ENCODE results near the gene NLRC5. TPM values are rescaled to one million over a fixed set of nuclear protein-coding genes. Genes with fewer than 3 reads are reported as not detected.
"Not testable (repeated sequence)": the region's sequence is repeated elsewhere in the genome, so short reads cannot be mapped to it uniquely, and the experiment has no call there.

Gene NLRC5
- total RNA-seq, 1 donor from 2014 or later: 60.1 TPM

- peak; percentile 29 for ATAC-seq
- intact Hi-C loops (cut with DNase I): no loop called here
- no peak for DNase-seq (ENCODE audit: low spot score)
These were observed 71.1 kb downstream of the NLRC5 start for GRCh38 chr16:57060323-57061083.

- intact Hi-C loops (cut with DNase I): no loop called here
- ATAC-seq: peak; percentile 96
These were observed 71.9 kb downstream of the NLRC5 start for GRCh38 chr16:57061084-57061905.

DNA sequence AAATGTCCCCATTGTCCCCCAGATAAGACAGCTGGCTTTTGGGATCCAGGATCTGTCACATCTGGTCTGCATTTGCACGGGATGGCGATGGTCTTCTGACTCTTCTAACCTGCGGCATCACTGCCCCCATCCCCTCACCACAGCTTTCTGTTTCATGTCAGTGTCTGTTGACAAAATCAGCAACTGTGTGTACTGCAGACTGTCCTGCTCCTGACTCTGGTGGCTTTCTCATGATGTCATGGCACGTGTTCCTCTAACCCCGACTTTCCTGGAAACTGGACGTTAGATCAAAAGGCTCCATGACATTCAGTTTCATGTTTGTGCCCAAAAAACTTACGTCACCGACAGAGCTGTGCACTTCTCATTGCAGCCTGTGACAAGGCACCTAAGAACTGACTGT lies 73.0 kb downstream of the NLRC5 start:
- DNase-seq (ENCODE audit: low spot score): no peak
- intact Hi-C loops (cut with DNase I): no loop called here
- peak; percentile 57 for ATAC-seq

More at GRCh38 chr16:57061084-57061905, 71.9 kb downstream of the NLRC5 start:
- peak; percentile 84 for DNase-seq (ENCODE audit: low spot score)

- DNase-seq (ENCODE audit: low spot score); intact Hi-C loops (cut with DNase I); ATAC-seq: not testable (repeated sequence)
These were observed 73.8 kb downstream of the NLRC5 start for GRCh38 chr16:57063189-57063588.

DNA sequence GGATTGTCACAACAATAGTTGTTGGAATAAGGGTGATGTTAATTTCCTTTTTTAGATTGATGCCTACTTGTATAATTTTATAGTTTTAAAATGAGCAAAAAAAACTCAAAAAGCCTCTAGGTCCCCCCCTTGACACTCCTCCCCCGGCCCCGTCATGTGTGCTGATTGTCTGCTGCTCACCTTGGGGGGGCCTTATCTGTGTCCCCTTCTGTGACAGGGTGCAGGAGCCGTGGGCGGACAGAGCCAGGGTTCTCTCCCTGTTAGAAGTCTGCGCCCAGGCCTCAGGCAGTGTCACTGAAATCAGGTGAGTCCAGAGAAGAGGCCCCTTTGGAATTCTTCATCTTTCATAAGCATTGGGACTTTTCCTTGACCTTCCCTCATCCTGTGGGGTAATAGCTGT lies 75.6 kb downstream of the NLRC5 start:
- ATAC-seq (no peak), DNase-seq (ENCODE audit: low spot score) (no peak)
- intact Hi-C loops (cut with DNase I): no loop called here

DNA sequence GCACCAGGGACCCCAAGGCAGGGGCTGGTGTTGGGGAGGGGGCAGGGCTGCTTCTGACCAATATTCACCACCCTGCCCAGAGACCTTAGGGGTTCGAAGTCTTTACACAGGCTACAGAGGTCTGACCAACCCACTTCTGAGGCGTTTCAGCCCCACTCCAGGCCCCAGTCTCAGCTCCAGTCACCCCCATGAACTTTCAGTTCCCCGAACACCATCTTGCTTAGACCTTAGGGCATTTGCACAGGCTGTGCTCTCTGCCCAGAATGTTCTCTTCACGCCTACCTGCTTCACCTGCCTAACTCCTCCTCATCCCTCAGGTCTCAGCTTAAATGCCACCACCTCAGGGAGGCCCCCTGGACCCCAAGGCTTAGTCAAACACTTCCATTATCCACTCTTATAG lies 77.3 kb downstream of the NLRC5 start:
- DNase-seq (ENCODE audit: low spot score) (no peak), ATAC-seq (no peak)
- intact Hi-C loops (cut with DNase I): no loop called here

DNA sequence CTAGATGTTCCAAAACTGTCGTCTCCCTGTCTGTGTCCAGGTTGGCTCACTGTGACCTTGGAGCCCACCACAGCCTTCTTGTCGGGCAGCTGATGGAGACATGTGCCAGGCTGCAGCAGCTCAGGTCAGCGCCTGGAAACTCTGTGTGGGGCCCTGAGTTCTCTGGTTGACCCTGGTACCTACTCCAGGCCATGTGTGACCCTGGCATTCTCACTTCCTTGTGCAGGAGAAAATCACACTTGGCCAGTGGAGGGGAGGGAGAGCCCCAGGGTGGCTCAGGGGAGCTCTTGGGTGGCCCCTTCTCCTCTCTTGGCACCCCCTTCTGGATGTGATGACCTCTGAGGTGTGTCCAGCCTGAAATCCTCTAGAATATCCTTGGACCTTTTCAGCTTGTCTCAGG lies 78.0 kb downstream of the NLRC5 start:
- ATAC-seq: no peak
- no peak for DNase-seq (ENCODE audit: low spot score)

GRCh38 chr16:57069053-57069452 lies 79.7 kb downstream of the NLRC5 start:
- no peak for ATAC-seq
- intact Hi-C loops (cut with DNase I): no loop called here
- DNase-seq (ENCODE audit: low spot score): no peak

More for the DNA sequence above, 78.0 kb downstream of the NLRC5 start:
- intact Hi-C loops (cut with DNase I): no loop called here

GRCh38 chr16:57069635-57070370 lies 80.4 kb downstream of the NLRC5 start:
- ATAC-seq (no peak), DNase-seq (ENCODE audit: low spot score) (no peak)
- intact Hi-C loops (cut with DNase I): no loop called here

DNA sequence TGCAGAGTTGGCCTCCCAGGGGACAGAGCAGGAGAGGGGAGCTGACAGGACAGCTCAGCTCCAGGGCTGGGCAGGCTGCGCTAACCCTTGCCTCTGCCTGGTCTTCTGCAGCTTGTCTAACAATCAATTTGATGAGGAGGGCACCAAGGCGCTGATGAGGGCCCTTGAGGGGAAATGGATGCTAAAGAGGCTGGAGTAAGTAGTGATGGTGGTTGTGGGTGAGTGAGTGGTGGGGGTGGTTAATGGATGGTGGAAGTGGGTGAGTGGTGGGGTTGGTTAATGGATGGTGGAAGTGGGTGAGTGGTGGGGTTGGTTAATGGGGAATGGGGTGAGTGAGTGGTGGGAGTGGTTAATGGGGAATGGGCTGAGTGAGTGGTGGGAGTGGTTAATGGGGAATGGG lies 81.1 kb downstream of the NLRC5 start:
- intact Hi-C loops (cut with DNase I): no loop called here
- ATAC-seq (no peak), DNase-seq (ENCODE audit: low spot score) (no peak)

DNA sequence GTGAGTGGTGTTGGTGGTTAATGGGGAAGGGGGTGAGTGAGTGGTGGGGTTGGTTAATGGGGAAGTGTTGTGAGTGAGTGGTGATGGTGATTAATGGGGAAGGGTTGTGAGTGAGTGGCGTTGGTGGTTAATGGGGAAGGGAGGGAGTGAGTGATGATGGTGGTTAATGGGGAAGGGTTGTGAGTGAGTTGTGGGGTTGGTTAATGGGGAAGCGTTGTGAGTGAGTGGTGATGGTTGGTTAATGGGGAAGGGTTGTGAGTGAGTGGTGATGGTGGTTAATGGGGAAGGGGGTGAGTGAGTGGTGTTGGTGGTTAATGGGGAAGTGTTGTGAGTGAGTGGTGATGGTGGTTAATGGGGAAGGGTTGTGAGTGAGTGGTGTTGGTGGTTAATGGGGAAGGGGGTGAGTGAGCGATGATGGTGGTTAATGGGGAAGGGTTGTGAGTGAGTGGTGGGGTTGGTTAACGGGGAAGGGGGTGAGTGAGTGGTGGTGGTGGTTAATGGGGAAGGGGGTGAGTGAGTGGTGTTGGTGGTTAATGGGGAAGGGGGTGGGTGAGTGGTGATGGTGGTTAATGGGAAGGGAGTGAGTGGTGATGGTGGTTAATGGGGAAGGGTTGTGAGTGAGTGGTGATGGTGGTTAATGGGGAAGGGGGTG lies 81.8 kb downstream of the NLRC5 start:
- DNase-seq (ENCODE audit: low spot score); intact Hi-C loops (cut with DNase I); ATAC-seq: not testable (repeated sequence)

- ATAC-seq (peak; percentile 60), DNase-seq (ENCODE audit: low spot score) (no peak)
- intact Hi-C loops (cut with DNase I): no loop called here
These were observed 82.7 kb downstream of the NLRC5 start for GRCh38 chr16:57071831-57072582.

DNA sequence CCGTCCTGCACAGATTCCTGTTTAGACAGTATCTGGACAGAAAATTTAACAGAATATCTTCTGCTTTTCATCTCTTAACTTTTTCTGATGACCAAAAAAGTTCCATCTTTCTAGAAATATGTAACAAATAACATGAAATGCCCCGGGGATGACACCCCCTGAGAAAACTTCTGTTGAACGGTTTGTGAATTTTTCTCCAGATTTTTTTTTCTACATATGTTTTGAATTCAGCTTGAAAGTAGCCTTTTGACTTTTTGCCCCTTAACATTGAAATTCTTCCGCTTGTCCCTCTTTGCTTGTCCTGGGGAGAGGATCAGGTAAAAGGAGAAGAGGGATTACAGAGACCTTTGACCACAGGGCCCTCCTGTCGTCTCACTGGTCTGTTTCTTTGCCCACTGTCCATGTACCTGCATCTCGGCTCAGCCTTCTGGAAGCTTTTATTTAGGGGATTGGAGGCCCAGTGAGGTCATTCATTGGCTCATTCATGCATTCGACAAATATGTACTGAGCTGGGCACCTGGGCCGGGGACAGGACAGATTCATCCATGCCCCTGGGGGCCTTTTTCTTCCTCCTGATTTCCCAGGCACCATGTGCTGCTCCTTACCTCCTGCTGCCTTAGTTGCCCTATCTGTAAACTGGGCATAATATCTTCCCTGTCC lies 83.4 kb downstream of the NLRC5 start:
- ATAC-seq (no peak), DNase-seq (ENCODE audit: low spot score) (no peak)
- intact Hi-C loops (cut with DNase I): no loop called here

DNA sequence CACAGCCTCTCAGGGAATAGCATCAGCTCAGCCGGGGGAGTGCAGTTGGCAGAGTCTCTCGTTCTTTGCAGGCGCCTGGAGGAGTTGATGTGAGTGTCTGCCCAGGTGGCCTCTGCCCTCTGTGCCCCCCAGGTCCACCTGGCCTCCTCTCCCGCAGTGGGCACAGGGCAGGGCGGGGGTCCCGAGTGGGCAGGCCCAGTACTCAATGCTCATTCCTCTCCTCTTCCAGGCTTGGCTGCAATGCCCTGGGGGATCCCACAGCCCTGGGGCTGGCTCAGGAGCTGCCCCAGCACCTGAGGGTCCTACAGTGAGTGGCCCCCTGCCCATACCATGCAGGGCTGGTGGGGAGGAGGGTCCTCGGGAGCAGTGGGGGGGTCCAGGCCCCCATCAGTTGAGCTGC lies 88.4 kb downstream of the NLRC5 start:
- ATAC-seq (no peak), DNase-seq (ENCODE audit: low spot score) (no peak)
- intact Hi-C loops (cut with DNase I): no loop called here

DNA sequence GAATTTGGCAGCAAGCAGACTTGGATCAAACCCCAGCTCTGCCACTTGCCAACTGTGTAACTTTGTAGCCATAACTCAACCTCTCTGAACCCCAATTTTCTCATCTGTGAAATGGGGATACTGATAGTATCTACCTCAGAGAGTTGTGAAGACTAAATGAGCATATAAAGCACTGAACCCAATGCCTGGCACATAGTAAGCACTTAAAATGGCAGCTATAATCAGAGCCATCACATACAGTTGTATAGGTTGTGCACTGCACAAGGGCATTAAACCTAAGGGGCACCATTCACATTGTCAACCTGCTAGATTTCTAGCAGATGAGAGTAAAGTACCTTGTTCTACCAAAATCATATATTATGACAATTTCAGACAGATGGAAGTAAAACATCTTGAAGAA lies 92.4 kb downstream of the NLRC5 start:
- intact Hi-C loops (cut with DNase I): no loop called here

DNA sequence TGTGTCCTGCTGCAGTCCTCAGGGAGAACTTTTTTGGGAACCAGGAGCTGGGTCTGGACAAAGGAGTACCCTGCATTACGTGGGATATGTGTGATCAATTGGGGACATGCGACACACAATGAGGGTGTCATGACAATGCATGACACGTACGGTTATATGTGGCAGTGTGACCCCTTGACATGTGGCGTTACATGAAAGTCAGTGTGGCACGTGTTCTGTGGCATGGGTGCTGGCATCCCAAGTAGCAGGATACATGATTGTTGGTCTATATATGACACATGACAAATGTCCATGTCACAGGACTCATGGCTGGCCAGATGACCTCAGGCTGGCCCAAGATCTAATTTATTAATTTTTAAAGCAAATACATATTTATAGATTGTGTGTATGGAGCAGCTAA lies 93.3 kb downstream of the NLRC5 start:
- ATAC-seq (no peak), DNase-seq (ENCODE audit: low spot score) (no peak)
- intact Hi-C loops (cut with DNase I): no loop called here

More for the DNA sequence above, 92.4 kb downstream of the NLRC5 start:
- DNase-seq (ENCODE audit: low spot score) (no peak), ATAC-seq (no peak)

DNA sequence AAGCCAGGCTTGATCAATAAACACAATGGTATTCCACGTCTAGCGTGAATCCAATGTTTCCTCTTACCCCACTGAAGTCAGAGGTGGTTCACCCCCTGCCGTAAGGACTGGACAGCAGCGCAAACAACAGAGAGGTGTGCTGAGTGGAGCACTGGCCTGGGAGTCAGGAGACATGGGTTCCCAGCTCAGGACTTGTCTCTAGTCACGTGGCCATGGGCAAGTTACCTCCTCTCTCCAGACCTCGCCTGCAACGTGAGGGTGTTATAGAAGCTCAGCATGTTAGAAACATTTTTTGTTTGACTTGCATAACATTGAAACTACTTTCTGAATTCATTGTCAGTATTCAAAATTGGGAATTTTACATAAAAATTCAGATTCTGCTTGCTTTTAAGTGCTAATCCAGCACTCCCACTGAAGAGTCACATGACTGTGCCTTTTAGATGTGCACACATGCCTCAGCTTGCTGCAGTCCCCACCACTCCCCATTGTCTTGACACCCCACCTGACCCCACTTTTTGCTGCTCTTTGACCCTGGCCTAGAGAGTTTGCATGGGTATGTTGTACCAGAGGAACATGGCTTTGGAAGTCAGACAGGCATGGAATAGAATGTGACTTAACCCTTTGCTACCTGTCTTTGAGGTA lies 94.2 kb downstream of the NLRC5 start:
- intact Hi-C loops (cut with DNase I): no loop called here
- ATAC-seq (no peak), DNase-seq (ENCODE audit: low spot score) (no peak)
